ENCODE measurements around the gene DDHD1.

GRCh38 chr14:53193193-53193592 is 40.1 kb upstream of the DDHD1 start:
- no peak for TF ChIP-seq CTCF (tag by site-specific recombination; IDR thresholded peaks at IDR 0.05)
- no peak for TF ChIP-seq ZNF10 (tag by site-specific recombination; IDR thresholded peaks at IDR 0.05)
- no peak for TF ChIP-seq KLF7 (tag by site-specific recombination; IDR thresholded peaks at IDR 0.05; ENCODE audit: borderline replicate concordance)
- no peak for TF ChIP-seq PBX3 (CRISPR knock-in tag; IDR thresholded peaks at IDR 0.05)
- no peak for TF ChIP-seq ZBTB8A (tag by site-specific recombination; IDR thresholded peaks at IDR 0.05)
- TF ChIP-seq ZIC2 (tag by site-specific recombination; IDR thresholded peaks at IDR 0.05): no peak
- TF ChIP-seq ZNF223 (tag by site-specific recombination; IDR thresholded peaks at IDR 0.05): no peak
- TF ChIP-seq ZNF37A (tag by site-specific recombination; IDR thresholded peaks at IDR 0.05): no peak
